Endothelial cell of umbilical vein (primary cell): ENCODE results near the gene NADSYN1. TPM values are rescaled to one million over a fixed set of nuclear protein-coding genes. Genes with fewer than 3 reads are reported as not detected.

ENCODE experiments used
- BruUV-seq: library from RNA; stranded (reverse); fragments of 400-500 nt; replicated peaks from 2 replicates; lab custom pipeline; 2021; lab: Mats Ljungman, UMichigan
- CTCF ChIA-PET: fragments of 300-600, 350-600 bp; sonication (Branson Sonifier 250); formaldehyde crosslinking; loops from one replicate; lab custom pipeline; 2021; ENCODE audit warnings: antibody characterized with exemption, inconsistent platforms; lab: Charles Lee
- POLR2A ChIA-PET: fragments of 300-600, 350-600 bp; sonication (Branson Sonifier 250); formaldehyde crosslinking; loops from one replicate; lab custom pipeline; 2021; ENCODE audit warnings: antibody characterized with exemption, inconsistent platforms; lab: Charles Lee
- DNase-seq: peaks from one replicate; pipeline ENCODE4 v3.0.0-alpha.2; 2011; ENCODE audit warnings: low read depth, low spot score
- FAIRE-seq: peaks from 2 replicates; lab custom pipeline; 2011; peaks lifted over from hg19 to GRCh38; lab: Jason Lieb, UNC
- H2AFZ ChIP-seq: 2 replicates; pipeline ENCODE4 v1.6.0; 2012; ENCODE audit warnings: low read depth, low read length, control low read depth, inconsistent platforms
- H3K27ac ChIP-seq: 2 replicates; pipeline ENCODE4 v1.5.1; 2011; ENCODE audit warnings: low read depth, mild to moderate bottlenecking, control low read depth, low read length, moderate library complexity; ENCODE audit not compliant: insufficient read depth
- H3K27me3 ChIP-seq, 2 experiments: 2 replicates each; pipeline versions ENCODE4 v1.6.0 to v1.6.1; 2011; ENCODE audit warnings: low read length in 2 of 2, mixed read lengths in 1 of 2; ENCODE audit not compliant: control insufficient read depth in 2 of 2, insufficient read depth in 2 of 2
- H3K36me3 ChIP-seq, 2 experiments: 2 replicates in 1 of 2; 3 replicates in 1 of 2; pipeline ENCODE4 v1.5.1; 2011; ENCODE audit warnings: low read length in 2 of 2, mild to moderate bottlenecking in 1 of 2, moderate library complexity in 1 of 2; ENCODE audit not compliant: control insufficient read depth in 2 of 2, insufficient read depth in 2 of 2; ENCODE audit errors: extremely low read depth in 1 of 2
- H3K4me1 ChIP-seq: 3 replicates; pipeline ENCODE4 v1.5.1; 2011; ENCODE audit warnings: mild to moderate bottlenecking, low read length; ENCODE audit not compliant: control insufficient read depth, insufficient read depth; ENCODE audit errors: extremely low read depth
- H3K4me2 ChIP-seq: 2 replicates; pipeline ENCODE4 v1.6.1; 2011; ENCODE audit warnings: low read length, control low read depth, mixed read lengths; ENCODE audit not compliant: insufficient read depth
- H3K4me3 ChIP-seq, 3 experiments: fragments of 200-600 bp in 1 of 3; sonication (generic), shearing (Covaris generic) in 1 of 3; replicated peaks in 1 of 3; 2 replicates each; pipeline ENCODE4 v1.5.1; 2011 to 2016; ENCODE audit warnings: control low read depth in 3 of 3, low read length in 3 of 3, mild to moderate bottlenecking in 2 of 3, inconsistent platforms in 1 of 3, low read depth in 1 of 3, moderate library complexity in 1 of 3; ENCODE audit not compliant: insufficient read depth in 1 of 3
- H3K79me2 ChIP-seq: 2 replicates; pipeline ENCODE4 v1.6.0; 2012; ENCODE audit warnings: low read length, inconsistent platforms; ENCODE audit not compliant: control insufficient read depth, insufficient read depth
- H3K9ac ChIP-seq: replicated peaks from 2 replicates; pipeline ENCODE3; 2011; ENCODE audit warnings: low read length, control low read depth; ENCODE audit not compliant: insufficient read depth; ENCODE audit errors: extremely low read depth
- H3K9me1 ChIP-seq: replicated peaks from 3 replicates; pipeline ENCODE4 v1.6.0; 2011; ENCODE audit warnings: mild to moderate bottlenecking, low read length; ENCODE audit not compliant: control insufficient read depth, insufficient read depth; ENCODE audit errors: extremely low read depth
- H3K9me3 ChIP-seq: replicated peaks from 2 replicates; pipeline ENCODE4 v1.5.1; 2012; ENCODE audit warnings: low read length, inconsistent platforms; ENCODE audit not compliant: control insufficient read depth, insufficient read depth
- H4K20me1 ChIP-seq: replicated peaks from 2 replicates; pipeline ENCODE3; 2011; ENCODE audit warnings: mild to moderate bottlenecking, low read length; ENCODE audit not compliant: control insufficient read depth, insufficient read depth; ENCODE audit errors: extremely low read depth
- CTCF ChIP-seq, 2 donors: IDR thresholded peaks; 1 replicate in 1 of 2; 2 replicates in 1 of 2; pipeline ENCODE4 v1.5.1; 2011; ENCODE audit warnings: low read length in 2 of 2, mild to moderate bottlenecking in 2 of 2, moderate library complexity in 2 of 2, control low read depth in 1 of 2, inconsistent platforms in 1 of 2, low read depth in 1 of 2; ENCODE audit not compliant: insufficient read depth in 1 of 2; ENCODE audit errors: extremely low read depth in 1 of 2
- EZH2 ChIP-seq: IDR thresholded peaks from 2 replicates; pipeline ENCODE4 v1.6.1; 2012; ENCODE audit warnings: borderline replicate concordance, low read depth, mild to moderate bottlenecking, moderate library complexity, low read length, inconsistent platforms; ENCODE audit not compliant: severe bottlenecking
- FOS ChIP-seq: IDR thresholded peaks from 2 replicates; pipeline ENCODE4 v1.6.1; 2011; ENCODE audit warnings: mild to moderate bottlenecking, low read length, moderate library complexity, borderline replicate concordance; ENCODE audit not compliant: insufficient read depth
- GATA2 ChIP-seq: IDR thresholded peaks from 2 replicates; pipeline ENCODE4 v1.7.0; 2011; ENCODE audit warnings: low read depth, mild to moderate bottlenecking, moderate library complexity, mixed read lengths, low read length; ENCODE audit not compliant: insufficient read length, insufficient read depth
- JUN ChIP-seq: IDR thresholded peaks from 2 replicates; pipeline ENCODE4 v1.6.1; 2011; ENCODE audit warnings: borderline replicate concordance, low read depth; ENCODE audit not compliant: insufficient read length, insufficient read depth
- MAX ChIP-seq: IDR thresholded peaks from 2 replicates; pipeline ENCODE4 v1.6.1; 2011; ENCODE audit not compliant: insufficient read depth, insufficient read length
- MYC ChIP-seq: IDR thresholded peaks from one replicate; pipeline ENCODE4 v1.6.1; 2011; ENCODE audit warnings: mild to moderate bottlenecking, low read depth, low read length
- POLR2A ChIP-seq: IDR thresholded peaks from 2 replicates; pipeline ENCODE4 v1.6.1; 2012; ENCODE audit warnings: low read depth, mild to moderate bottlenecking, control low read depth, low read length
- POLR2AphosphoS5 ChIP-seq: IDR thresholded peaks from 2 replicates; pipeline ENCODE4 v1.6.1; 2012; ENCODE audit warnings: low read depth, mild to moderate bottlenecking, control low read depth, low read length, moderate library complexity; ENCODE audit not compliant: insufficient read depth
- dilution Hi-C: fragments of 300-500 bp; cut with MboI; formaldehyde crosslinking; loops from one replicate; pipeline ENCODE4 v1.15.0; 2019; ENCODE audit warnings: low sequenced_read_pairs; ENCODE audit not compliant: extremely low pct_ligation_motif_present
- intact Hi-C: fragments of 100-400 bp; cut with micrococcal nuclease; formaldehyde crosslinking; loops from one replicate; pipeline ENCODE4 v1.10.0; 2022
- polyA plus RNA-seq, 4 experiments: library from polyadenylated mRNA; depleted of rRNA in 3 of 4; stranded (reverse) in 3 of 4; unstranded in 1 of 4; fragments of >200 nt; gene quantifications; 2 replicates each; pipeline versions ENCODE4 v1.2.1 to v1.2.3, GENCODE V29; 2011 to 2012; ENCODE audit warnings: missing spikeins in 1 of 4
- total RNA-seq: library from RNA; stranded (reverse); gene quantifications from 2 replicates; pipeline ENCODE4 v1.2.3, GENCODE V29; 2021

Gene NADSYN1
- total and polyA plus RNA-seq, 2 donors (not counting 3 experiments of a cell fraction or from before 2014, with no cell fraction given), result 77.5 to 99.2 TPM

- CTCF ChIA-PET, result interaction anchor here (1.2 to 4.2 kb wide), 4 partner anchors 22 to 132 kb away, joined by 3 to 29 read pairs (median 6); no protein-coding TSS in a partner anchor
- no peak for TF ChIP-seq JUN
- TF ChIP-seq CTCF (IDR thresholded peaks at IDR 0.05; ENCODE audit: extremely low read depth in 1 of 2, insufficient read depth in 1 of 2, low read depth in 1 of 2, low read length in 2 of 2), result no peak
- peak; percentile 84 for TF ChIP-seq MAX
- TF ChIP-seq FOS, result no peak
- TF ChIP-seq MYC, result peak; percentile 91
- TF ChIP-seq POLR2AphosphoS5, result peak; percentile 40
- peak; percentile 65 for TF ChIP-seq POLR2A
- TF ChIP-seq GATA2, result no peak
- no peak for TF ChIP-seq EZH2
- Histone ChIP-seq H3K36me3 (peaks cover 6 to 13% of the 10 kb centered on the region in 2 experiments), H3K9me1 (no peaks in the 10 kb centered on the region), H3K9ac (peak within 1 kb of the TSS; percentile 55), H3K27ac (peak within 1 kb of the TSS; percentile 21), H3K27me3 (no peaks in the 10 kb centered on the region), H3K9me3 (no peaks in the 10 kb centered on the region), H4K20me1 (no peaks in the 10 kb centered on the region), H3K4me1 (peaks cover 31% of the 10 kb centered on the region), H3K4me3 (peak within 1 kb of the TSS; percentile 29 to 98 (median 61)), H2AFZ (peak within 1 kb of the TSS; percentile 67), H3K79me2 (peaks cover 34% of the 10 kb centered on the region), H3K4me2 (peak within 1 kb of the TSS; percentile 88)
- POLR2A ChIA-PET, result no interaction called here
- FAIRE-seq (peak; percentile 98), DNase-seq (peak; percentile 97)
- intact Hi-C loops, result loop anchor here (5.0 kb wide), 1 partner anchor 114 kb away; no protein-coding TSS in a partner anchor
- dilution Hi-C loops, result no loop called here
- no TSS peak for BruUV-seq
These were observed 4.5 kb upstream of the NADSYN1 start, which contains the start of gene DHCR7 for GRCh38 chr11:71448257-71449171. DHCR7 (minus strand) TSS chr11:71448393; CDS start chr11:71444952, 3,441 bp downstream.
